SU-DHL-6 (cell line): ENCODE measurements around the gene LHX4.

Source experiments
- CTCF ChIP-seq: fragments of 200-600 bp; sonication (generic); IDR thresholded peaks from one replicate; pipeline ENCODE4 v1.5.1; 2017; ENCODE audit warnings: antibody characterized with exemption, mild to moderate bottlenecking, low read length, moderate library complexity; ENCODE audit not compliant: insufficient read depth, poor library complexity, severe bottlenecking
- EZH2phosphoT487 ChIP-seq: fragments of 200-600 bp; sonication (generic), shearing (Covaris generic); conservative IDR thresholded peaks from 2 replicates; pipeline ENCODE4 v1.6.1; 2018; ENCODE audit warnings: mild to moderate bottlenecking, antibody characterized with exemption, low read length, moderate library complexity, mixed read lengths

- TF ChIP-seq CTCF (no peak), EZH2phosphoT487 (no peak)
Observed at GRCh38 chr1:180234369-180235076, 4.5 kb downstream of the LHX4 start.
